Measurements from ENCODE around the gene CASR. TPM values are rescaled to one million over a fixed set of nuclear protein-coding genes. Genes with fewer than 3 reads are reported as not detected.

Gene CASR
- total and polyA plus RNA-seq, 8 donors, result 0.04 to 0.24 (median 0.13) TPM; not detected in 1

GRCh38 chr3:122306622-122306953, 123.1 kb downstream of the CASR start:
- intact Hi-C loops (cut with DNase I), result no loop called here
- Histone ChIP-seq H3K4me1 (peaks cover 0 to 6% of the 10 kb centered on the region in 2 donors), H3K27me3 (no peaks in the 10 kb centered on the region), H3K4me3 (no peak overlapping the region), H3K27ac (no peak overlapping the region), H3K9me3 (no peaks in the 10 kb centered on the region), H3K36me3 (no peaks in the 10 kb centered on the region)
- ATAC-seq (no peak), DNase-seq (no peak)
- TF ChIP-seq CTCF (IDR thresholded peaks at IDR 0.05), result no peak

- Histone ChIP-seq H3K27ac (peak overlapping the region in 1 of 2 donors; percentile 9), H3K27me3 (no peaks in the 10 kb centered on the region), H3K36me3 (no peaks in the 10 kb centered on the region), H3K4me3 (no peak overlapping the region), H3K4me1 (peaks cover 0 to 6% of the 10 kb centered on the region in 2 donors), H3K9me3 (no peaks in the 10 kb centered on the region)
- no peak for DNase-seq
- intact Hi-C loops (cut with DNase I), result no loop called here
- ATAC-seq, result no peak
- TF ChIP-seq CTCF (IDR thresholded peaks at IDR 0.05), result no peak
Measured at GRCh38 chr3:122307094-122307687, 123.7 kb downstream of the CASR start.

- TF ChIP-seq CTCF (IDR thresholded peaks at IDR 0.05), result no peak
- Histone ChIP-seq H3K4me3 (no peak overlapping the region), H3K4me1 (peaks cover 0 to 6% of the 10 kb centered on the region in 2 donors), H3K27ac (peak overlapping the region in 1 of 2 donors; percentile 9), H3K9me3 (no peaks in the 10 kb centered on the region), H3K27me3 (no peaks in the 10 kb centered on the region), H3K36me3 (no peaks in the 10 kb centered on the region)
- no peak for ATAC-seq
- no peak for DNase-seq
- intact Hi-C loops (cut with DNase I), result no loop called here
Measured at GRCh38 chr3:122307976-122308375, 124.5 kb downstream of the CASR start.

- TF ChIP-seq CTCF (IDR thresholded peaks at IDR 0.05), result no peak
- Histone ChIP-seq H3K27me3 (no peaks in the 10 kb centered on the region), H3K4me3 (no peak overlapping the region), H3K4me1 (peaks cover 0 to 6% of the 10 kb centered on the region in 2 donors), H3K36me3 (no peaks in the 10 kb centered on the region), H3K9me3 (no peaks in the 10 kb centered on the region), H3K27ac (no peak overlapping the region)
- intact Hi-C loops (cut with DNase I), result no loop called here
- DNase-seq (no peak), ATAC-seq (peak; percentile 42)
Measured at GRCh38 chr3:122310361-122310760, 126.9 kb downstream of the CASR start.

GRCh38 chr3:122312826-122313225, 129.4 kb downstream of the CASR start:
- TF ChIP-seq CTCF (IDR thresholded peaks at IDR 0.05), result no peak

More at GRCh38 chr3:122312826-122313225, 129.4 kb downstream of the CASR start:
- H3K27ac ChIP-seq, result no peak overlapping the region
- intact Hi-C loops (cut with DNase I), result no loop called here
- DNase-seq, result no peak
- no peak for ATAC-seq
- H3K36me3 ChIP-seq, result no peaks in the 10 kb centered on the region
- peaks cover 0 to 1% of the 10 kb centered on the region in 2 donors for H3K4me1 ChIP-seq
- H3K4me3 ChIP-seq, result no peak overlapping the region
- no peaks in the 10 kb centered on the region for H3K9me3 ChIP-seq
- no peaks in the 10 kb centered on the region for H3K27me3 ChIP-seq
